Right lobe of liver (tissue), 6 donors: ENCODE measurements around the gene NFIA. TPM values are rescaled to one million over a fixed set of nuclear protein-coding genes. Genes with fewer than 3 reads are reported as not detected.
"Not testable (repeated sequence)": the region's sequence is repeated elsewhere in the genome, so short reads cannot be mapped to it uniquely, and the experiment has no call there.

Experiments
- ATAC-seq, 4 donors: fragments of 200-7000 bp; cut with Tn5 transposase; one replicate each; pipeline ENCODE4 v1.9.1; 2020; ENCODE audit warnings: mild to moderate bottlenecking in 4 of 4, moderate library complexity in 4 of 4
- DNase-seq, 3 donors: peaks; one replicate each; pipeline ENCODE4 v3.0.0-alpha.2; 2020
- H3K27ac ChIP-seq, 3 donors: fragments of 200-600 bp; one replicate each; pipeline ENCODE4 v1.8.0; 2022
- H3K27me3 ChIP-seq, 2 donors: fragments of 200-600 bp; one replicate each; pipeline ENCODE4 v1.8.0; 2022
- H3K36me3 ChIP-seq, 4 donors: fragments of 200-600 bp; sonication (generic) in 1 of 4; one replicate each; pipeline versions ENCODE4 v1.5.1 to v1.8.0; 2017 to 2022; ENCODE audit warnings: control low read depth in 1 of 4
- H3K4me1 ChIP-seq, 4 donors: fragments of 200-600 bp; sonication (generic) in 1 of 4; one replicate each; pipeline versions ENCODE4 v1.5.1 to v1.8.0; 2017 to 2022; ENCODE audit warnings: control low read depth in 1 of 4
- H3K4me3 ChIP-seq, 3 donors: fragments of 200-600 bp; one replicate each; pipeline ENCODE4 v1.8.0; 2022
- H3K9me3 ChIP-seq, 4 donors: fragments of 200-600 bp; sonication (generic) in 1 of 4; one replicate each; pipeline versions ENCODE4 v1.5.1 to v1.8.0; 2017 to 2022; ENCODE audit warnings: control low read depth in 1 of 4
- CTCF ChIP-seq, 4 donors: fragments of 200-600 bp in 3 of 4; fragments of 450-650 bp in 1 of 4; IDR thresholded peaks; one replicate each; pipeline versions ENCODE4 v1.5.1 to v1.8.0; 2016 to 2022; ENCODE audit warnings: antibody characterized with exemption in 4 of 4, mild to moderate bottlenecking in 2 of 4
- POLR2A ChIP-seq: fragments of 450-650 bp; IDR thresholded peaks from one replicate; pipeline ENCODE4 v1.6.1; 2017; ENCODE audit warnings: antibody characterized with exemption, mild to moderate bottlenecking
- WGBS: methylation state at CpG from one replicate; pipeline ENCODE4 v1.1.6; 2018; ENCODE audit warnings: low coverage, low lambda C conversion rate; ENCODE audit not compliant: insufficient coverage; ENCODE audit errors: missing lambda C conversion rate; 5-methylcytosine and 5-hydroxymethylcytosine counted together
- intact Hi-C, 2 donors: fragments of 100-400 bp; cut with DNase I; formaldehyde crosslinking; loops; one replicate each; pipeline versions ENCODE4 v1.11.2 to v1.14.1; 2022
- total RNA-seq, 6 experiments: library from RNA; depleted of rRNA in 2 of 6; stranded (reverse); fragments of >200 nt in 2 of 6; fragmentation: NEBNext Ultra II Directional in 3 of 6; extraction: Animal tissue kit (Norgen Biotek cat#: 25700) in 3 of 6; gene quantifications; one replicate each; pipeline versions ENCODE4 v1.1.0 to v1.2.4, GENCODE V29; 2016 to 2023
- donor health status: DM: no; HTN: yes; CAD: no.
- donor health status: DM: no; HTN: no; CAD: no.
- donor health status: DM: no; HTN: no; CAD: no.
- donor health status: DM: no; HTN: yes; CAD: no.
- donor health status: DM: no; HTN: yes; CAD: no.

NFIA gene
- total RNA-seq, 6 experiments from 2014 or later: 36.7 to 97.2 (median 57.9) TPM

- intact Hi-C loops: loop anchor here (10.0 kb wide), 2 partner anchors 278 to 288 kb away; no protein-coding TSS in a partner anchor
- Histone ChIP-seq H3K4me3 (peak overlapping the region; percentile 62 to 81 (median 65)), H3K36me3 (no peaks in the 10 kb centered on the region), H3K4me1 (peaks cover 0 to 29% (median 12%) of the 10 kb centered on the region in 4 donors), H3K27me3 (no peaks in the 10 kb centered on the region), H3K27ac (peak overlapping the region; percentile 77 to 93 (median 84)), H3K9me3 (no peaks in the 10 kb centered on the region)
- WGBS: under 1% methylated on average over 49 of the region's 50 CpGs
- DNase-seq (peak; percentile 74 to 83 (median 79)), ATAC-seq (peak; percentile 55 to 73 (median 72))
- no peak for TF ChIP-seq POLR2A
These were observed 25.6 kb upstream of the NFIA start for GRCh38 chr1:61056573-61057439.

- H3K27me3 ChIP-seq: no peaks in the 10 kb centered on the region
- ATAC-seq: peak in 2 of 4 donors; percentile 4 to 18
- TF ChIP-seq POLR2A: no peak
- no peak for TF ChIP-seq CTCF (IDR thresholded peaks at IDR 0.05)
- peaks cover 0 to 29% (median 12%) of the 10 kb centered on the region in 4 donors for H3K4me1 ChIP-seq
- intact Hi-C loops: loop anchor here (10.0 kb wide), 2 partner anchors 276 to 286 kb away; no protein-coding TSS in a partner anchor
- DNase-seq: no peak
- no peaks in the 10 kb centered on the region for H3K36me3 ChIP-seq
- 69% methylated on average over 3 of the region's 3 CpGs for WGBS
- H3K4me3 ChIP-seq: no peak overlapping the region
- peak overlapping the region in 1 of 3 donors; percentile 84 for H3K27ac ChIP-seq
- H3K9me3 ChIP-seq: no peaks in the 10 kb centered on the region
These were observed 23.7 kb upstream of the NFIA start for GRCh38 chr1:61058483-61059245.

GRCh38 chr1:61061601-61062000 lies 20.8 kb upstream of the NFIA start:
- H3K27ac ChIP-seq, H3K4me1 ChIP-seq, H3K4me3 ChIP-seq, DNase-seq, H3K27me3 ChIP-seq, ATAC-seq, H3K9me3 ChIP-seq, H3K36me3 ChIP-seq, intact Hi-C loops: not testable (repeated sequence)
- WGBS: 97% methylated on average over 4 of the region's 4 CpGs

- intact Hi-C loops: no loop called here
- ATAC-seq (no peak), DNase-seq (no peak)
- no peak overlapping the region for H3K4me3 ChIP-seq
- TF ChIP-seq POLR2A (no peak), CTCF (IDR thresholded peaks at IDR 0.05) (no peak)
- H3K27me3 ChIP-seq: no peaks in the 10 kb centered on the region
- H3K27ac ChIP-seq: no peak overlapping the region
- H3K4me1 ChIP-seq: no peaks in the 10 kb centered on the region
- 78% methylated on average over 1 of the region's 1 CpG for WGBS
- no peaks in the 10 kb centered on the region for H3K36me3 ChIP-seq
- no peaks in the 10 kb centered on the region for H3K9me3 ChIP-seq
These were observed 17.7 kb upstream of the NFIA start for GRCh38 chr1:61064673-61065072.

GRCh38 chr1:61067446-61068019 lies 14.8 kb upstream of the NFIA start:
- TF ChIP-seq POLR2A: no peak
- no peak for TF ChIP-seq CTCF (IDR thresholded peaks at IDR 0.05)
- intact Hi-C loops: no loop called here

More at GRCh38 chr1:61067446-61068019, 14.8 kb upstream of the NFIA start:
- Histone ChIP-seq H3K4me1 (no peaks in the 10 kb centered on the region), H3K36me3 (no peaks in the 10 kb centered on the region), H3K27ac (no peak overlapping the region), H3K4me3 (no peak overlapping the region), H3K27me3 (no peaks in the 10 kb centered on the region), H3K9me3 (no peaks in the 10 kb centered on the region)
- WGBS: 68% methylated on average over 3 of the region's 4 CpGs
- DNase-seq (no peak), ATAC-seq (no peak)
